ENCODE results near the gene HBB.

The HBB gene

DNA sequence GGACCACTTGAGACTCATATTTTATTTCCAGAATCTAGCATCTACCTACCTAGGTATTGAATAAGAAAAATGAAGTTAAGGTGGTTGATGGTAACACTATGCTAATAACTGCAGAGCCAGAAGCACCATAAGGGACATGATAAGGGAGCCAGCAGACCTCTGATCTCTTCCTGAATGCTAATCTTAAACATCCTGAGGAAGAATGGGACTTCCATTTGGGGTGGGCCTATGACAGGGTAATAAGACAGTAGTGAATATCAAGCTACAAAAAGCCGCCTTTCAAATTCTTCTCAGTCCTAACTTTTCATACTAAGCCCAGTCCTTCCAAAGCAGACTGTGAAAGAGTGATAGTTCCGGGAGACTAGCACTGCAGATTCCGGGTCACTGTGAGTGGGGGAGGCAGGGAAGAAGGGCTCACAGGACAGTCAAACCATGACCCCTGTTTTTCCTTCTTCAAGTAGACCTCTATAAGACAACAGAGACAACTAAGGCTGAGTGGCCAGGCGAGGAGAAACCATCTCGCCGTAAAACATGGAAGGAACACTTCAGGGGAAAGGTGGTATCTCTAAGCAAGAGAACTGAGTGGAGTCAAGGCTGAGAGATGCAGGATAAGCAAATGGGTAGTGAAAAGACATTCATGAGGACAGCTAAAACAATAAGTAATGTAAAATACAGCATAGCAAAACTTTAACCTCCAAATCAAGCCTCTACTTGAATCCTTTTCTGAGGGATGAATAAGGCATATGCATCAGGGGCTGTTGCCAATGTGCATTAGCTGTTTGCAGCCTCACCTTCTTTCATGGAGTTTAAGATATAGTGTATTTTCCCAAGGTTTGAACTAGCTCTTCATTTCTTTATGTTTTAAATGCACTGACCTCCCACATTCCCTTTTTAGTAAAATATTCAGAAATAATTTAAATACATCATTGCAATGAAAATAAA, 2.1 kb downstream of the HBB start:
- no peak for DNase-seq

DNA sequence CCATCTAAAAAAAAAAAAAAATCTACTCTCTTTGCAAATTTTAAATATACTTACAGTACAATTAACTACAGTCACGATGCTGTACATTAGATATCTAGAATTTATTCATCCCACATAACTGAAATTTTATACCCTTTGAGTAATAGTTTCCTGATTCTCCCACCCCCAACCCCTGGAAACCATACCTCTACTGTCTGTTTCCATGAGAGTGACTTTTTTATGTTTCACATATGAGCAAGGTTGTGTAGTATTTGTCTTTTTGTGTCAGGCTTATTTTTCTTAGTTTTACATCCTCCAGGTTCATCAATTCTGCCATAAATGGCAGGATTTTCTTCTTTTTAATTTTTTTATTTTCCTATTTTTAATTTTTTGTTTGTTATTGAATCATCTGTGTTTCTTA, 3.2 kb downstream of the HBB start:
- DNase-seq: no peak

DNA sequence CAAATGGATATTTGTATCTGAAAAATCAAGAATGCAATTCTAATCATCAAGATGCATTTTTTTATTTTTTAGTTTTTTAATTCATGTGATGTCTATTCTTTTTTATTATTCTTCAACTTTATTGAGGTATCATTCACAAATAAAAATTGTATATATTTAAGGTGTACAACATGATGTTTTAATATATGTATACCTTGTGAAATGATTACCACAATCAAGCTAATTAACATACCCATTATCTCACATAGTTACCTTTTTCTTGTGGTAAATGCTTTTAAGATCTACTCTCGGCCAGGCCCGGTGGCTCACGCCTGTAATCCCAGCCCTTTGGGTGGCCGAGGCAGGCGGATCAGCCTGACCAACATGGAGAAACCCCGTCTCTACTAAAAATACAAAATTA, 3.7 kb downstream of the HBB start:
- no peak for DNase-seq

DNA sequence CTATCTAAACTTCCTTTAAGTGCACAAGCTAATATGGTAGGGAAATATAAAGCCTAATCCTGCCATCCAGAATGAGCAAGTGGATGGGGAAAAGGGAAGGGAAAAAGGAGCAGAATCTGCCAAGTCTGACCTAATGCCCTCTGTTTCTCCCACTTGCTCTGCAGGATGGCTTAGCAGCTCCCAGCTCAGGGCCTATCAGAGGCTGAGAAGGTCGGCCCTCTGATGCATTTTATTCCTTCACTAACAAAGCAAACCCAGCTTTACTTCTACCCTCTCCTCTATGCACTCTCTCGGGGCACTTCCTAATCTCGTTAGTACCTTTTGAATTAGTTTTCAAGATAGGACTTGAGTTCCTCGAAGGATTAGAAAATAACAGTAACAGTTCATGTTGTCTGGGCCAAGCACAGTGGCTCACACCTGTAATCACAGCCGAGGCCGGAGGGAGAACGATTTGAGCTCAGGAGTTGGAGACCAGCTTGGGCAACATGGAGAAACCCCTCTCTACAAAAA, 16.4 kb downstream of the HBB start:
- no peak for DNase-seq

DNA sequence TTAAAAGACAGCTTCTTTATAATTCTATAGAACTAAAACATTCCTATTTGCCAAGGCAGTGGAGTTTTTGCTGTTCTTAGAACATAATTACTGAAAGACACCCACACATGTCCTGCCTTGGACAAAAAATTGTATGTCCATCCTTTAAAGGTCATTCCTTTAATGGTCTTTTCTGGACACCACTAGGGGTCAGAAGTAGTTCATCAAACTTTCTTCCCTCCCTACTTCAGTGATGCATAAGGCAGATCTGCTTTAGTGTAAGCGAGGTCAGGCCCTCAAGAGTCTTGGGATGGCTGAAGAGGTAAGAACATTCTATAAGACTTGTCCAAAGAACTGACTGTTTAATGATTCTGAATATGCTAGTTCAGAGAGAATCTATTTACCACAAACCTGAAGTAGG, 22.1 kb downstream of the HBB start:
- no peak for DNase-seq

DNA sequence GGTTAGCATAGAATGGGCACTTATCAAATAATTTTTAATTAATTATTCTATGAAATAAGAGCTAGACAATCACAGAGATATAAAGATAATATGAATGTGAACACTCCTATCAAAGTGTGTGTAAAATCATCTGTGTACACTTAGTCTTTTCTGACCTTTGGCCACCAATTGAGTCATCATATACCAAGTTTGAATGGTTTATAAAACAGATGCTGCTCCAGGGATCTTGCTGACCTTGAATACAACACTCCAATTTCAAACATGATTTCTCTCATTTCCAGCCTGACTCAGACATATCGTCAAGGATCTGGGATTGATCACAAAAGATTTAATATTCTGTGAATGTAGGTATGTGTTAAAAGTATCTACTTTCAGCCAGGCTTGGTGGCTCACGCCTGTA, 23.5 kb downstream of the HBB start:
- DNase-seq: no peak

DNA sequence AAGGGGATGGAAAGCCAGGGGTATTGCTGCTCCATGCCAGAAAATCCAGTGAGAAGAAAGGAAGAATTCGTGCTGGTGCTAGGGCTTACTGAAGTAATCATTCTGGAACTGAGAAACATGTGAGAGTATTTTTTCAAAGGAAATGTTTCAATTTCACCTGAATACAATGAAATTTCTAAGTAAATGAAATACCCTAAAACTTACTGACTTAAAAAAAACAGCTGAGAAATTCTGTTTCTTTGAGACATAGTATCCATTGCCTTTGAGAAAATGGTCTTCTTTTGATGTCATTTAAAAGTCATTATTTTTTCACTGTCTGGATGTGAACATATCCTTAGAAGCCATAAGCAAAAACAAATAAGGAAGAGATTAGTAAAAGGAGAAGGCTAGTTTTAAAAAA, 26.3 kb downstream of the HBB start, which contains the start of gene OR51V1:
Gene OR51V1 (minus strand): TSS at position 101 of the 400 bp plus-strand sequence. CDS start 0 bp downstream, at position 101.
- no peak for DNase-seq

DNA sequence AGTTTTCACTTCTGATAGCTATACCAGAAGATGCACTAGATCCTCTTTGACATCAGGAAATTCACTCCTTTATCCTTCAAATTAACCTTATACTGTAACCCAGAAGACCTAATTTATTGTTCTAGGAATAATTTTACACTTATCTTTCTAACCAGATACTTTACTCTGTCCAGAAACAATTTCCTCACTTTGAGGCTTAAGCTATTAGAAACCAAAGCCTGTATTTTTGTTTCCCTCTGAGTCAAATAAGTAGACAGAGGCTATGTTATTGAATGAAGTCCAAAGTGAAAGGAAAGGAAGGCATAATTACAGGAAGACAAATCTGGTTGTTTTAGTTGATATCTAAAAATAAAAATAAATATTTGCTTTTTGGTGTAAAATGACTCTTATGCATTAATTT, 28.6 kb downstream of the HBB start:
- DNase-seq: no peak

DNA sequence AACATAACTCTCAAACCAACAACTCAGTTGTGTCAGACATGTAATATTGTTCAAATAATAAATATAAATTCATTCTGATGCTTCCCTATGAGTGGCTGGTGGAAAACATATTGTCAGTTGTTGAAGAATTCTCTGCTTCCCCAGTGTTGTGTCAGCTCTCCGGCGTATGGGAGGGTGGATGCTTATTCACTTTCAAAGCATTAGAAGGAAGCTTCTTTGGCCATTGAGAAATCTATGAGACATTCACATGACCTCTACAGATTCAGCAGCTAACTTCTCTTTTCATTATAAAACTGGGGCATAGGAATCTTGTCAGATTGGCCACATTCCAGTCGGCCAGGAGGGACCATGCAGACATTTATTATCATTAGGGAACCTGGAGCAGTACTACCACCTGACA, 29.3 kb downstream of the HBB start:
- no peak for DNase-seq

DNA sequence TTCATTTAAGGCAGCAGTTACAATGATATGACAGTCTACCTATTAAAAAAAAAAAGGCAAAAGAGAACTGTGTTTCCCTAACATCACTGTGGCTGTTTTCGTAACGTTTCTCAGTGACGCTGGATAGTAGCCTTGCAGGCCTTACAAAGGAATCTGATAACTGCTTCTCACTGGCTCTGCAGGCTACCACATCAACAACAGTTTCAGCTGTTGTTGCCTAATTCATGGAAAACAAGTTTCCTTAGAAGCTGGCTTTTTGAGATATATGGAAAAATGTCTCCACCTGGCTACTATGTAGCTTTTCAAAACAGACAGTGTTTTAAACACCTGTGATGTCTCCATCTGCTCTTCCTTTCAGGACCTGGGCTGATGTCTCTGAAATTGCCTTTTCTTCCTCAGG, 30.1 kb downstream of the HBB start:
- DNase-seq: no peak

DNA sequence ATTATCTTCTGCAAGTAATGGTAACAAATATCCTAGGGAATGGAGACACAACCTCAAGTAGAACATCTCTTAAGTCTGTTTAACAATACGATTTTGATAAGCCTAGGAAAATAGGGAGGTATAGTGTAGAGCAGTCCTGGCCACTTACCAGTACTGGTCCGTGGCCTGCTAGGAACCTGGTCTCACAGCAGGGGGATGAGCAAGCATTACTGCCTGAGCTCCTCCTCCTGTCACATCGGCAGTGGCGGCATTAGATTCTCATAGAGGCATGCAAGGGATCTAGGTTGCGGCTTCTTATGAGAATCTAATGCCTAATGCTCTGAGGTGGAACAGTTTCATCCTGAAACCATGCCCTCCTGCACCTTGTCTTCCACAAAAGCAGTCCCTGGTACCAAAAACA, 30.8 kb downstream of the HBB start:
- DNase-seq: no peak

DNA sequence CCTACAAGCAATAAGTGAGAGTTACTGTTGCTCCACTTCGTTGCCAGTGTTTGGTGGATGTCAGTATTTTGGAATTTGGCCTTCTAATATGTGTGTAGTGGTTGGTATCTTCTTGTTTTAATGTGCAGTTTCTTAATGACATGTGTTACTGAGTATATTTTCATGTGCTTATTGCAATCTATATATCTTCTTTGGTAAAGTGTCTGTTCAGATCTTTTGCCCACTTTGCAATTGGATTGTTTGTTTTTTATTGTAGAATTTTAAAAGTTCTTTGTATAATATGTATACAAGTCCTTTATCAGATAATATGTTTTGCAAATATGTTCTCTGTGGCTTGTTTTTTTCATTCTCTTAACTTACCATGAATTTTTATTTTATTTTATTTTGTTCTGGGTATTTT, 34.1 kb downstream of the HBB start:
- DNase-seq: no peak

DNA sequence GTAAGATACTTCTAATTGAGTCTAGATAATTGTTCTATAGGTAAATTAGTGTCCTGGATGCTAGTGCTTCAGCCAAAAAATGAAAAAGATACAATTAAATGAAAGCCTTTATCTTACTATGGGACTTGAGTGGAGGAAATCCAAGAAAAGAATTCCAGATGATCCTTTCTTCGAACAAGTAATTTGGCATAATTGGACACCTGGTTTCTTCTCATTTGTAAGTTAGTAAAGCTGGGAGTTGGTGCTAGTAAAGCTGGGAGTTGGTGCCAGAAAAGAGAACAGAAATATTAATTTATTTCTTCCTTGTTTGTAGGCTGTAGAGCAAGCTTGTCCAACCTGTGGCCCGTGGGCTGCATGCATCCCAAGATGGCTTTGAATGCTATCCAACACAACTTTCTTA, 38.7 kb downstream of the HBB start:
- DNase-seq: no peak

DNA sequence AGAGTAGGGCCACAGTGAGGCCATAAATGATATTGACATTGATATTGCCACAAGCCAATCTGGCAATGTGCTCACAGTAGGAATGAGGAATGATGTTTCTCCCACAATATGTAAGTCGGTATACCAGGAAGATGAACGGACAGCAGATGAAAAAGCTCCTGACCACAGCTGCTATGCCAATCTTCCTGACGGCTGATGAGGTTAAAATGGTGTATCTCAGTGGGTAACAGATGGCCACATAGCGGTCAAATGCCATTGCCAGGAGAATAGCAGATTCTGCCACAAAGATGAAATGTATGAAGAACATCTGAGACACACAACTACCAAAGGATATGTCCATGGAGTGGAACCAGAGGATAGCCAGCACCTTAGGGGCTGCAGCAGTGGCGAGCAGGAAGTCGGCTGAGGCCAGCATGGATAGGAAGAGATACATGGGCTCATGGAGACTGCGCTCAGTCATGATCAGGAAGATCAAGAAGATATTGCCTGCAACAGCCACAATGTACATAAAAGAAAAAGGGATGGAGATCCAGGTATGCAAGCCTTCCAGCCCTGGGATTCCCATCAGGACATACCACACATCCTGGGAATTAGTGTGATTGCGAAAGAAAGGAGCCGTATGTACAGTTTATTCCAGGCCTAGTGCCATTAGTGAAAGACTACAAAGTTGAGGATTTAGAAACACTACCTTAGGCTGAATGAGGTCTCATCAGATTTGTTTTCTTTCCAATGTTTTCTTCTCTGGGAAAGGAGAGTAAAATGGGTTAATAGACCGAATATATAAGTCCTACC, 48.6 kb downstream of the HBB start:
- no peak for DNase-seq

Data from NCI-H748 treated with DMSO at 0.1 percent for 48 hours (cell line).